ENCODE data around the gene ANKRD34A.
A peak's percentile ranks its signal among the peaks of the same experiment; 100 is the strongest.

Gene ANKRD34A

GRCh38 chr1:145986551-145986950 is 22.2 kb upstream of the ANKRD34A start:
- H3K27ac ChIP-seq = peak overlapping the region; percentile 46
- no peak for DNase-seq
- no peaks in the 10 kb centered on the region for H3K36me3 ChIP-seq
- H3K9me3 ChIP-seq (ENCODE audit: severe bottlenecking) = no peaks in the 10 kb centered on the region
- no peaks in the 10 kb centered on the region for H3K27me3 ChIP-seq (ENCODE audit: insufficient read depth, low read depth, severe bottlenecking)
- H3K4me3 ChIP-seq (ENCODE audit: low read depth, low read length) = no peak overlapping the region
- no peak for TF ChIP-seq CTCF (IDR thresholded peaks at IDR 0.05; ENCODE audit: low read depth, low read length)

DNA sequence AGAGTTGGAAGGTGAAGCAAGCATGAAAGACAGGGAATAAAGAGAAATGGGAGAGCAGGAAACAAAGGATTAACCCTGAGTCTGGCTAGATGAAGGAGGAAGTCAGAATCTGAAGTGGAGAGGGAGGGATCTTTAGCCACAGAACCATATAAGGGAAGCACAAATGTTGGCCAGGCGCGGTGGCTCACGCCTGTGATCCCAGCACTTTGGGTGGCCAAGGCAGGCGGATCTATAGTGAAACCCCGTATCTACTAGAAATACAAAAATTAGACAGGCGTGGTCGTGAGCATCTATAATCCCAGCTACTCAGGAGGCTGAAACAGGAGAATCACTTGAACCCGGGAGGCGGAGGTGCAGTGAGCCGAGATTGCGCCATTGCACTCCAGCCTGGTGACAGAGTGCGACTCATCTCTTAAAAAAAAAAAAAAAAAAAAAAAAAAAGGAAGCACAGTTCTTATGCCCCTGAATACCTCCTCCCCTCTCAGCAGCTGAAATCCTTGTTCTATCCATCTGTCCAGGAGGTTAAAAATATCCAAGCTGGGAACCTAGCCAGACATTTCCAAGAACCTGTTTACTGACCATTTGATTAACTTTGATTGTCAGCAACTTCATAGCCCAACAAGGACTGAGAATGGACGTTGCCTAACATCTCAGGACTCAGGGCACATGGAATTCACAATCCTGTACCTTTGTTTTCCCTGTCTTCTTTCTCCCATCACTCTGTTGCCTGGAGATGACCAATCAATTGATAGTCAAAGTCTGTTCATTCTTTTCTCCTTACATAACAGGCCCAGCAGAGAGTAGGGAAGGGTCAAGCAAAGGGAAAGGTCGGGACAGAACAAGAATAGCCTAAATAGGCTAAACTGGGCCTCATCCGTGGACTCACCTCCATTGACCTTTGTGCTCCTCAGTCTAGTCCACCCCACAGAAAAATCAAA is 21.4 kb upstream of the ANKRD34A start:
- Histone ChIP-seq H3K4me3 (ENCODE audit: low read depth, low read length) (no peak overlapping the region), H3K36me3 (no peaks in the 10 kb centered on the region), H3K27ac (peak overlapping the region; percentile 46), H3K27me3 (ENCODE audit: insufficient read depth, low read depth, severe bottlenecking) (no peaks in the 10 kb centered on the region), H3K9me3 (ENCODE audit: severe bottlenecking) (no peaks in the 10 kb centered on the region)
- no peak for TF ChIP-seq CTCF (IDR thresholded peaks at IDR 0.05; ENCODE audit: low read depth, low read length)
- peak; percentile 50 for DNase-seq

- H3K4me3 ChIP-seq (ENCODE audit: low read depth, low read length) = no peak overlapping the region
- no peak for TF ChIP-seq CTCF (IDR thresholded peaks at IDR 0.05; ENCODE audit: low read depth, low read length)
Observed at GRCh38 chr1:145985129-145985501, 20.7 kb upstream of the ANKRD34A start.

DNA sequence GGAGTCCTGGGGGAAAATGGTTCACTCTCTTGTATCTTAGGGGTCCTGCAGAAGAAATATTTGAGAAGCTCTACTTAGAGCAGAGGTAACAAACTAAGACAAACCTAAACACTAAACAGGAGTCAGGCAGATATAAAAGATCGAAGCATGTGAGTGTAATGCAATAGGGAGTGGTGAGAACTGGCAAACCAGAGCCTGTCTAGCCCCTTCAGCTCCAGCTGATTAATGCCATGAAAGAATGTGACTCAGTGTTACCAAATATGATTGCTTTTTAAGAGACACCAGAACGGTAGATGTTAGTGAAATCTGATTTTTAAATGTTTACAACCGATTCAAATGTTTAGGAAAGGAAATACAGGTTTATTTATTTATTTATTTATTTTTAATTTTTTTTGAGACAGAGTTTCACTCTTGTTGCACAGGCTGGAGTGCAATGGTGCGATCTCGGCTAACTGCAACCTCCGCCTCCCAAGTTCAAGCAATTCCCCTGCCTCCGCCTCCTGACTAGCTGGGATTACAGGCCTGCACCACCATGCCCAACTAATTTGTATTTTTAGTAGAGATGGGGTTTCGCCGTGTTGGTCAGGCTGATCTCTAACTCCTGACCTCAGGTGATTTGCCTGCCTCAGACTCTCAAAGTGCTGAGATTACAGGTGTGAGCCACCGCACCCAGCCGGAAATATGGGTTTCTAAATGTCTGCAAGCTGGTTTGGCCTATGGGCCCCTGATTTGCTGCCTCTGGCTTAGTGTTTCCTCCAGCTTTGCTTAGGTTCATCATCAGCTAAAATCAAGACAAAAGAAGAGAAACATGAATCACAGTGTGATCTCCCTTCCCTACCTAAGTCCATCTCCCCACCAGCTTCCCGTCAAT is 19.8 kb upstream of the ANKRD34A start:
- no peaks in the 10 kb centered on the region for H3K27me3 ChIP-seq (ENCODE audit: insufficient read depth, low read depth, severe bottlenecking)
- no peak for TF ChIP-seq CTCF (IDR thresholded peaks at IDR 0.05; ENCODE audit: low read depth, low read length)
- no peak for DNase-seq
- no peaks in the 10 kb centered on the region for H3K9me3 ChIP-seq (ENCODE audit: severe bottlenecking)
- no peak overlapping the region for H3K4me3 ChIP-seq (ENCODE audit: low read depth, low read length)
- no peak overlapping the region for H3K27ac ChIP-seq
- H3K36me3 ChIP-seq = no peaks in the 10 kb centered on the region

More at GRCh38 chr1:145985129-145985501, 20.7 kb upstream of the ANKRD34A start:
- H3K27me3 ChIP-seq (ENCODE audit: insufficient read depth, low read depth, severe bottlenecking) = no peaks in the 10 kb centered on the region
- H3K9me3 ChIP-seq (ENCODE audit: severe bottlenecking) = no peaks in the 10 kb centered on the region
- H3K36me3 ChIP-seq = no peaks in the 10 kb centered on the region
- no peak for DNase-seq
- peak overlapping the region; percentile 46 for H3K27ac ChIP-seq

DNA sequence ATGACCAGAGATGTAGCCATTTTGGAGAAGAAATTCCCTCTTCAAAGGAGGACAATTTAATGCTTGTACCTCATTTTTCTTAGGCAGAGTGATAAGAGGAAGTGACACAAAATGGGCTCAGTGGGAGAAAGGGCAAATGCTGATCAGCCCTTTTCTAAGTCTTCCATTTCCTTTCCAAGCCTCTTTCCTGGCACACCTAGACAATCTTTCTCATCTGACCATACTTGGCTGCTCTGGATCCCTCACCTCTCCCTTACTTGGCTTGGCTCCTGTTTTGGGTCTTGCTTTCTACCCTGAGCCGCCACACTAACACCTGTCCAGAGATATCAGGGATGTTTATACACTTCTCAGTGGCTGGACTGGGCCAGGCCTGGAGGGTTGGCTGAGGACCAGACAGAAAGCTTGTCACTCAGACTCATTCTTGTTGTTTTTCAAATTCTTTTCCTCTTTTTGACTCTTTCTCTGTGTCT is 18.9 kb upstream of the ANKRD34A start:
- DNase-seq = no peak
- no peak for TF ChIP-seq CTCF (IDR thresholded peaks at IDR 0.05; ENCODE audit: low read depth, low read length)
- no peak overlapping the region for H3K27ac ChIP-seq
- H3K36me3 ChIP-seq = no peaks in the 10 kb centered on the region
- no peak overlapping the region for H3K4me3 ChIP-seq (ENCODE audit: low read depth, low read length)
- no peaks in the 10 kb centered on the region for H3K9me3 ChIP-seq (ENCODE audit: severe bottlenecking)
- no peaks in the 10 kb centered on the region for H3K27me3 ChIP-seq (ENCODE audit: insufficient read depth, low read depth, severe bottlenecking)
